GM10248 (cell line): ENCODE results near the gene PHLPP2.

Source experiments
- CTCF ChIA-PET: fragments of 300-600 bp; sonication (Branson Sonifier 250); formaldehyde crosslinking; extraction: SDS; loops from one replicate; lab custom pipeline; 2021; ENCODE audit warnings: antibody characterized with exemption; lab: Yijun Ruan, JAX
- POLR2A ChIA-PET: fragments of 350-650 bp; sonication (Branson Sonifier 250); formaldehyde crosslinking; extraction: SDS; loops from one replicate; lab custom pipeline; 2020; ENCODE audit warnings: antibody characterized with exemption; lab: Yijun Ruan, JAX
- DNase-seq: peaks from one replicate; pipeline ENCODE4 v3.0.0; 2012; ENCODE audit errors: extremely low spot score
- TF ChIP-seq, protein P1 (sequence below): IDR thresholded peaks from 2 replicates; pipeline ENCODE4 v1.5.1; 2012; ENCODE audit warnings: mild to moderate bottlenecking, low read depth; ENCODE audit errors: extremely low read depth, missing control alignments, control extremely low read depth

Gene PHLPP2

DNA sequence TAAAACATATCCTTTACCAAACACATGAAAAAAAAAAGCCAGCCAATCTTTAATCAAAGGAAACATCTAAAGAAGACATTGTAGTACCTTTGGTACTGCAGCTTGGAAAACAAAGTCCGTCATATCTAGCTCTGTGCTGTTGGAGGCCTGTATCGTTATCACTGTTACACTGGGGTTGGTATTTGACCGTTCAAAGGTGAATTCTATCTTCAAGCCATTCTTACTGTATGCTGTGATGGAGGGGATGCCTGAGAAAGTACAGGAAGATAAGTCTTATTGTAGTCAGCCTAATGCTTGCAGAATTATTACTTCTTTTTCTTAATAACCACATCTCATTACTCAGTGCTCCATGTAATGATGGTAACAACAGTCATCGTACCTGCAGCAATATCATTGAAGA is 14.4 kb upstream of the PHLPP2 start:
- CTCF ChIA-PET, result no interaction called here
- POLR2A ChIA-PET, result no interaction called here
- no peak for DNase-seq
- TF ChIP-seq, protein P1, sequence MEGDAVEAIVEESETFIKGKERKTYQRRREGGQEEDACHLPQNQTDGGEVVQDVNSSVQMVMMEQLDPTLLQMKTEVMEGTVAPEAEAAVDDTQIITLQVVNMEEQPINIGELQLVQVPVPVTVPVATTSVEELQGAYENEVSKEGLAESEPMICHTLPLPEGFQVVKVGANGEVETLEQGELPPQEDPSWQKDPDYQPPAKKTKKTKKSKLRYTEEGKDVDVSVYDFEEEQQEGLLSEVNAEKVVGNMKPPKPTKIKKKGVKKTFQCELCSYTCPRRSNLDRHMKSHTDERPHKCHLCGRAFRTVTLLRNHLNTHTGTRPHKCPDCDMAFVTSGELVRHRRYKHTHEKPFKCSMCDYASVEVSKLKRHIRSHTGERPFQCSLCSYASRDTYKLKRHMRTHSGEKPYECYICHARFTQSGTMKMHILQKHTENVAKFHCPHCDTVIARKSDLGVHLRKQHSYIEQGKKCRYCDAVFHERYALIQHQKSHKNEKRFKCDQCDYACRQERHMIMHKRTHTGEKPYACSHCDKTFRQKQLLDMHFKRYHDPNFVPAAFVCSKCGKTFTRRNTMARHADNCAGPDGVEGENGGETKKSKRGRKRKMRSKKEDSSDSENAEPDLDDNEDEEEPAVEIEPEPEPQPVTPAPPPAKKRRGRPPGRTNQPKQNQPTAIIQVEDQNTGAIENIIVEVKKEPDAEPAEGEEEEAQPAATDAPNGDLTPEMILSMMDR, result no peak

- ChIA-PET POLR2A (no interaction called here), CTCF (interaction anchor here (1.3 to 2.4 kb wide), 2 partner anchors 10 to 146 kb away, joined by 3 to 8 read pairs; no protein-coding TSS in a partner anchor)
- no peak for DNase-seq
- TF ChIP-seq, protein P1, result no peak
Observed at GRCh38 chr16:71737501-71737900, 13.0 kb upstream of the PHLPP2 start.

GRCh38 chr16:71734511-71734910 is 10.0 kb upstream of the PHLPP2 start:
- POLR2A ChIA-PET, result interaction anchor here (0.9 kb wide), 1 partner anchor 11 kb away, joined by 3 read pairs; no protein-coding TSS in a partner anchor
- DNase-seq, result no peak
- CTCF ChIA-PET, result interaction anchor here (1.0 to 1.5 kb wide), 4 partner anchors 10 to 47 kb away, joined by 3 read pairs; no protein-coding TSS in a partner anchor
- TF ChIP-seq, protein P1, result no peak

- TF ChIP-seq, protein P1, result no peak
- ChIA-PET POLR2A (interaction anchor here (0.5 kb wide), 1 partner anchor 167 kb away, joined by 5 read pairs; no protein-coding TSS in a partner anchor), CTCF (interaction anchor here (1.0 to 1.9 kb wide), 2 partner anchors 35 to 150 kb away, joined by 3 to 7 read pairs; no protein-coding TSS in a partner anchor)
- no peak for DNase-seq
Observed at GRCh38 chr16:71732587-71732986, 8.1 kb upstream of the PHLPP2 start.

GRCh38 chr16:71727551-71728324 is 3.2 kb upstream of the PHLPP2 start:
- CTCF ChIA-PET, result interaction anchor here (1.0 to 2.4 kb wide), 4 partner anchors 9 to 234 kb away, joined by 3 to 8 read pairs (median 3); no protein-coding TSS in a partner anchor
- no peak for DNase-seq

More at GRCh38 chr16:71727551-71728324, 3.2 kb upstream of the PHLPP2 start:
- POLR2A ChIA-PET, result interaction anchor here (0.6 kb wide), 1 partner anchor 173 kb away, joined by 3 read pairs; no protein-coding TSS in a partner anchor
- TF ChIP-seq, protein P1, result no peak
